GM19397 (cell line): ENCODE measurements around the gene ADGRA1.
"Not testable (repeated sequence)": the region's sequence is repeated elsewhere in the genome, so short reads cannot be mapped to it uniquely, and the experiment has no call there.

ENCODE experiments used
- ATAC-seq: cut with Tn5 transposase; IDR thresholded peaks from one replicate; pipeline ENCODE4 v1.9.1; 2021; ENCODE audit warnings: mild to moderate bottlenecking, moderate library complexity; ENCODE audit not compliant: unreplicated experiment

Gene ADGRA1

GRCh38 chr10:133126431-133127290 is 38.9 kb downstream of the ADGRA1 start:
- ATAC-seq = no peak

GRCh38 chr10:133127291-133128125 is 39.8 kb downstream of the ADGRA1 start:
- ATAC-seq = no peak

GRCh38 chr10:133128126-133129070 is 40.7 kb downstream of the ADGRA1 start:
- no peak for ATAC-seq

- no peak for ATAC-seq
These were observed 41.5 kb downstream of the ADGRA1 start for GRCh38 chr10:133129071-133129858.

- ATAC-seq = no peak
These were observed 42.3 kb downstream of the ADGRA1 start for GRCh38 chr10:133129859-133130495.

- ATAC-seq = no peak
These were observed 42.9 kb downstream of the ADGRA1 start for GRCh38 chr10:133130602-133131001.

- ATAC-seq = no peak
These were observed 43.3 kb downstream of the ADGRA1 start for GRCh38 chr10:133131053-133131452.

- ATAC-seq = no peak
These were observed 44.2 kb downstream of the ADGRA1 start for GRCh38 chr10:133131734-133132472.

GRCh38 chr10:133132473-133133291 is 45.0 kb downstream of the ADGRA1 start:
- no peak for ATAC-seq

- ATAC-seq = no peak
These were observed 45.9 kb downstream of the ADGRA1 start for GRCh38 chr10:133133471-133134231.

- no peak for ATAC-seq
These were observed 46.8 kb downstream of the ADGRA1 start for GRCh38 chr10:133134411-133135115.

- no peak for ATAC-seq
These were observed 47.4 kb downstream of the ADGRA1 start for GRCh38 chr10:133135116-133135465.

GRCh38 chr10:133137486-133138145 is 49.9 kb downstream of the ADGRA1 start:
- not testable (repeated sequence) for ATAC-seq

GRCh38 chr10:133139551-133140065 is 51.9 kb downstream of the ADGRA1 start:
- no peak for ATAC-seq

GRCh38 chr10:133140417-133141143 is 52.9 kb downstream of the ADGRA1 start:
- no peak for ATAC-seq
